NOMO-1 treated with DMSO at 0.1 percent for 48 hours (cell line): Measurements from ENCODE around the gene FN3KRP.

Source experiments
- DNase-seq: peaks from one replicate; lab custom pipeline; 2025; ENCODE audit not compliant: unreplicated experiment; lab: John Stamatoyannopoulos, UW

The FN3KRP gene

GRCh38 chr17:82775001-82775823 lies 58.7 kb downstream of the FN3KRP start:
- no peak for DNase-seq

- DNase-seq: no peak
Measured at GRCh38 chr17:82776454-82776853, 59.9 kb downstream of the FN3KRP start.
